ENCODE data around the gene DDI1. TPM values are rescaled to one million over a fixed set of nuclear protein-coding genes. Genes with fewer than 3 reads are reported as not detected.

The DDI1 gene
- total RNA-seq, 2 experiments from 2014 or later: not detected

DNA sequence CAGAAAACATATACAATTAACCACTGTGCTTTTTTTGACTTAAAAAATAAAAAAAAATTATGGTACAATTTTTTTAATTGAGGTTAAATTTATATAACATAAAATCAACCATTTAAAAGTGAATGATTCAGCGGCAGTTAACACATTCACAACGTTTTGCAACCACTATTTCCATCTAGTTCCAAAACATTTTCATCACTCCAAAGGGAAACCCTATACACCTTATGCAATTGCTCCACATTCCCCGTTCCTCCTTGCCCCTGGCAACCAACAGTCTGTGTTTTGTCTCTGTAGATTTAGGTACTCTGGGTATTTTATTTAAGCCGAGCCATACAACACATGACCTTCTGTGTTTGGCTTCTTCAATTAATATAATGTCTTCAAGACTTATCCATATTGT, 15.3 kb downstream of the DDI1 start:
- no peak overlapping the region for H3K4me3 Mint-ChIP-seq
- H3K36me3 Mint-ChIP-seq: no peaks in the 10 kb centered on the region
- H3K9me3 Mint-ChIP-seq (ENCODE audit: low read depth): no peaks in the 10 kb centered on the region
- no peaks in the 10 kb centered on the region for H3K4me1 Mint-ChIP-seq
- no peak overlapping the region for H3K27ac Mint-ChIP-seq
- H3K27me3 Mint-ChIP-seq: no peaks in the 10 kb centered on the region
- ATAC-seq: no peak
- DNase-seq: no peak
- CTCF ChIA-PET: no interaction called here

DNA sequence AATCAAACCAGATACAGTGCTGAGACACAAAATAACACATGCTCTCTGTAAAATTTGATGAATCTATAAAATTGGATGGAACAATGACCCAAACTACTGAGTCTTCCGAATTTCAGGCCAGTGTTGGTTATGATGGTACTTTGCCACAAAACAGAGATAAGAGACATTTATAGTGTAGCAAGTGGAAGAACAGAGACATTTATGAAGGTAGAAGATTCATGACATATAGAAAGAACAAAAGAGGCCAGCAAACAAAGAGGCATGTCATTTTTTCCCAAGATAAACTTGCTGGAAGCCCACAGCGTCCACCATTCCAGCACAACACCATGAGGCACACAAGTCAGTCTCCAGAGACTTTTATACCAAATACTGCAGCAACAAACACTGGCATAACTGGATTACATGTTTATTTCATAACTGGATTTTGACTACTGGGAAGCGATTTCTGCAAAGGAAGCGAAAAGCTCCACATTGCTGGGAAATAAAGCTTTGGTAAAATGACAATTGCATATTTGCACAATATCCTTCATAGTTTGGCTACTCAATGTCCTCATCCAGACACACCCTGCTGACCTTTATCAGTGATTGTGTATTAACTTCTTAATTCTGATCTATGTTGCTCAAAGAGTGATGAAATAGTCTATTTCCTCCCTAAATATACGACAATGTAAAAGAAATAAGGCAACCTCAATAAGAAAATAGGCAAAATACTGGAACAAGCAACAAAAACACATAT, 17.5 kb downstream of the DDI1 start:
- H3K27me3 Mint-ChIP-seq: no peaks in the 10 kb centered on the region
- CTCF ChIA-PET: no interaction called here
- DNase-seq: no peak
- no peaks in the 10 kb centered on the region for H3K36me3 Mint-ChIP-seq
- H3K9me3 Mint-ChIP-seq (ENCODE audit: low read depth): no peaks in the 10 kb centered on the region
- no peak overlapping the region for H3K4me3 Mint-ChIP-seq
- no peak for ATAC-seq
- no peaks in the 10 kb centered on the region for H3K4me1 Mint-ChIP-seq
- no peak overlapping the region for H3K27ac Mint-ChIP-seq

DNA sequence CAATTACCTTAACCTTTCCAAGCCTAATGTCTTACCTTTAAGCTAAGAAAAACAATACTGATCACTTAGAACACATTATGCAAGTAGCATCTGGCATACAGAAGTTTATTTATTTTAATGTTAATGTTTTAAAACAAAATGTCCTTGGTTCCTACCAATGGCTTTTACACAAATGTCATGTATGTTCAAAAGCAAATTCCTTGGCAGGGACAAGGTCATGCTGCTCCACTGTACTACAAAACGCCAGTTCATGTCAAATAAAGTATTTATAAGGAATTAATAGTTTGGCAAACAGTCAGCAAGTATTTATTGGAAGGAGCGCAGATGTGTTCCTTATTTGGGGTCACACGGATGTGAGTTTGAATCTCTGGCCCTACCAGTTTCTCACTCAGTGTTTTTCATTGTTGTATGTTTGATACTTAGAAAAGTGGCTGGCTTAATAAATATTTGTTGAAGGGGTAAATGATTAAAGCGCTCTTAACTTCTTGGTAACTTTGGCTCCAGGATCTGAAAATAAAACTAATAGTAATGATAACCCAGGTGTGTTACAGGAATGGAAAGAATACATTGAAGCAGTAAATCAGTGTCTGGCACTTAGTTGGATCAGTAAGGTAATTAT, 18.6 kb downstream of the DDI1 start:
- CTCF ChIA-PET: no interaction called here
- no peaks in the 10 kb centered on the region for H3K9me3 Mint-ChIP-seq (ENCODE audit: low read depth)
- no peaks in the 10 kb centered on the region for H3K36me3 Mint-ChIP-seq
- no peaks in the 10 kb centered on the region for H3K27me3 Mint-ChIP-seq
- DNase-seq (no peak), ATAC-seq (no peak)
- H3K27ac Mint-ChIP-seq: no peak overlapping the region
- no peaks in the 10 kb centered on the region for H3K4me1 Mint-ChIP-seq
- H3K4me3 Mint-ChIP-seq: no peak overlapping the region

DNA sequence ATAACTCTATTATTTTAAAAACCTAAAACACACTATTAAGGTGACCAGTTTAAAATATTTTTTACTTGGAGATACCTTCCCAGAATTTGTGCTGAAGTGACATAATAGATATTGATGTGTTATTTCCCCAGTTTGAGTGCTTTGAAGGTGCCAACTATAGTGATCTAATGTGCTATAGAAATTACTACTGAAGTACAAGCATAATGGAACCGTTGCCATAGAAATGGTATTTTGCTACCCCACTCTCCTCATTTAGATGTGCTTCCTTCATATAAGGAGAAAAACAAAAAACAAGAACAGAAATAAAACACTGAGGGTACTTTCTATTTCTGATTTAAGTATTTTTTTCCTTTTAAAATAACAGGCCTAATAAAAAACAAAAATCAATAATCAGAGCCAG, 19.2 kb downstream of the DDI1 start:
- Mint-ChIP-seq H3K4me1 (no peaks in the 10 kb centered on the region), H3K27me3 (no peaks in the 10 kb centered on the region), H3K4me3 (no peak overlapping the region), H3K36me3 (no peaks in the 10 kb centered on the region), H3K27ac (no peak overlapping the region), H3K9me3 (ENCODE audit: low read depth) (no peaks in the 10 kb centered on the region)
- DNase-seq (no peak), ATAC-seq (no peak)
- CTCF ChIA-PET: no interaction called here

DNA sequence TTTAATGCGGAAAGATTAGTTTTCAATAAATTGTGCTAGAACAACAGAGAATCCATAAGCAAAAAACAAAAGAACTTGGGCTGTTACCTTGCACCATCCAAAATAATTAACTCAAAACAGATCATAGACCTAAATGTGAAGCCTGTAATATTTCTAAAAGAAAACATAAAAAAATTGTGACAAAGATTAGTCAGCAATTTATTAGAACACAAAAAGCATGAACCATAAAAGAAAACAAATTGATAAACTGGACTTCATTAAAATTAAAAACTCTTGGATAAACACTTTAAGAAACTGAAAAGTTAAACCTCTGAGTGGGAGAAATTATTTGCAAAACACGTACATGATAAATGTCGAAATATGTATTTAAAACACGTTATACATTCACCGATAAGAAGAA, 21.5 kb downstream of the DDI1 start:
- ATAC-seq (no peak), DNase-seq (no peak)
- CTCF ChIA-PET: no interaction called here
- H3K4me1 Mint-ChIP-seq: no peaks in the 10 kb centered on the region
- no peaks in the 10 kb centered on the region for H3K9me3 Mint-ChIP-seq (ENCODE audit: low read depth)
- H3K27me3 Mint-ChIP-seq: no peaks in the 10 kb centered on the region
- no peak overlapping the region for H3K27ac Mint-ChIP-seq
- H3K4me3 Mint-ChIP-seq: no peak overlapping the region
- no peaks in the 10 kb centered on the region for H3K36me3 Mint-ChIP-seq

DNA sequence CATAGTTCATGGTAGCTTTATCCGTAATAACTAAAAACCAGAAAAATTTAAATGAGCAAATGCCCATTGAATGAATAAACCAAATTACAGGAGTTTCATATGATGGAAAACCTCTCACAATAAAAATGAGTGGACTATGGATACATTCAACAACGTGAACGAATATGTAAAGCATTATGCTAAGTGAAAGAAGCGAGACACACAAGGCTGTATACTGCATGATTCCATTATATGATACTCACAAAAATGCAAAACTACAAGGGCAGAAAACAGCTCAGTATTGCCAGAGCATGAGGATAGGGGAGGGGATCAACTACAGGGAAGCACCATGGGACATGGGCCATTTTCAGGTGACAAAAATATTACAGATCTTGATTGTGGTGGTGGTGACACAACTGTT, 22.2 kb downstream of the DDI1 start:
- no peak overlapping the region for H3K27ac Mint-ChIP-seq
- CTCF ChIA-PET: no interaction called here
- H3K9me3 Mint-ChIP-seq (ENCODE audit: low read depth): no peaks in the 10 kb centered on the region
- DNase-seq (no peak), ATAC-seq (no peak)
- H3K4me3 Mint-ChIP-seq: no peak overlapping the region
- no peaks in the 10 kb centered on the region for H3K36me3 Mint-ChIP-seq
- H3K27me3 Mint-ChIP-seq: no peaks in the 10 kb centered on the region
- H3K4me1 Mint-ChIP-seq: no peaks in the 10 kb centered on the region

DNA sequence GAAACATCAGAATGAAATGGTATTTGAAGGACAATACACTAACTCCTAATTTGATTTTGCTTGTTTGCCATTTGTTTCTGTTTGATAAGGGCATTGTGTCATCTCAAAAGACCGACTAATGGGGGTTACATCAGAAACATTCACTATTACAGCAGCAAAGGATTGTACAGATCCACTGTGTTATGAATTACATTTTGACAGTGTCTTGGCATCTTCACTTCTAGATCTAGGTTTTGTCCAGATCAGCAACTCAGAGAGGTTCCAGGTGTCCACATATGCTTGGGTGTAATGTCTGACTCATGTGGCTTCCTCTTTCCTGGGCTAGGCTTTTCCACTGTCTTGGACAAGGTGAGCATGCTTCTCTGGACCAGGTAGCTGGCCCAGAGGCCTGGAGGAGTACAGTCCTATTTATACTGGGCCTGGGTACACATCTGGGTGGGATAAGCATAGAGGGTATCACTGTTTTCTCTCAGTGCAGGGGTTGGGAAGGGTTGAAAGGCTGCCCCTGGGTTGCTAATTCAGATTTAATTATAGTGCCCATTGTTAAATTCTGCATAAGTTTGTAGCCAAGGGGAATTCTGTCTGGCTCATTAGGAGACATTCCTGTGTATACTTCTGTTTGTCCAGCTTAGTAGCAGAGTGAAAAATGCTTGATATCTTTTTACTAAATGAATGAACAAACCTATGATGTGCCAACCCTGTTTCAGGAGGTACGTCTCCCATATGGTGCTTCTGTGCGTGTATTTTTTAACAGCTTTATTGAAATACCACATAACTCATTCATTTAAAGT, 23.8 kb downstream of the DDI1 start:
- Mint-ChIP-seq H3K27ac (no peak overlapping the region), H3K4me3 (no peak overlapping the region), H3K4me1 (no peaks in the 10 kb centered on the region), H3K27me3 (no peaks in the 10 kb centered on the region), H3K36me3 (no peaks in the 10 kb centered on the region), H3K9me3 (ENCODE audit: low read depth) (no peaks in the 10 kb centered on the region)
- no peak for DNase-seq
- CTCF ChIA-PET: no interaction called here
- no peak for ATAC-seq

DNA sequence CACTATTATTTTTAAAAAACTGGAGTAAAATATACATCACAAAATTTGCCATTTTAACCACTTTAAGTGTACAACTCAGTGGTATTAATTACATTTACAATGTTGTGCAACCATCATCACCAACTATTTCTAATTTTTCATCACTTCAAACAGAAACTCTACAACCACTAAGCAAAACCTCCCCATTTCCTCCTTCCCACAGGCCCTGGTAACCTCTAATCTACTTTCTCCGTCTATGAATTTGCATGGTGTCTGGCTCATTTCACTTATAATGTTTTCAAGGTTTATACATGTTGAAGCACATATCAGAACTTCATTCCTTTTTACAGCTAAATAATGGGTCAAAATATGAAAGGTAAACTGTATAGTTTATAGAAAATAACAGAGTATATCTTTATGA, 24.4 kb downstream of the DDI1 start:
- H3K9me3 Mint-ChIP-seq (ENCODE audit: low read depth): no peaks in the 10 kb centered on the region
- CTCF ChIA-PET: no interaction called here
- H3K4me3 Mint-ChIP-seq: no peak overlapping the region
- H3K4me1 Mint-ChIP-seq: no peaks in the 10 kb centered on the region
- no peak for DNase-seq
- no peaks in the 10 kb centered on the region for H3K36me3 Mint-ChIP-seq
- H3K27me3 Mint-ChIP-seq: no peaks in the 10 kb centered on the region
- no peak for ATAC-seq
- no peak overlapping the region for H3K27ac Mint-ChIP-seq

DNA sequence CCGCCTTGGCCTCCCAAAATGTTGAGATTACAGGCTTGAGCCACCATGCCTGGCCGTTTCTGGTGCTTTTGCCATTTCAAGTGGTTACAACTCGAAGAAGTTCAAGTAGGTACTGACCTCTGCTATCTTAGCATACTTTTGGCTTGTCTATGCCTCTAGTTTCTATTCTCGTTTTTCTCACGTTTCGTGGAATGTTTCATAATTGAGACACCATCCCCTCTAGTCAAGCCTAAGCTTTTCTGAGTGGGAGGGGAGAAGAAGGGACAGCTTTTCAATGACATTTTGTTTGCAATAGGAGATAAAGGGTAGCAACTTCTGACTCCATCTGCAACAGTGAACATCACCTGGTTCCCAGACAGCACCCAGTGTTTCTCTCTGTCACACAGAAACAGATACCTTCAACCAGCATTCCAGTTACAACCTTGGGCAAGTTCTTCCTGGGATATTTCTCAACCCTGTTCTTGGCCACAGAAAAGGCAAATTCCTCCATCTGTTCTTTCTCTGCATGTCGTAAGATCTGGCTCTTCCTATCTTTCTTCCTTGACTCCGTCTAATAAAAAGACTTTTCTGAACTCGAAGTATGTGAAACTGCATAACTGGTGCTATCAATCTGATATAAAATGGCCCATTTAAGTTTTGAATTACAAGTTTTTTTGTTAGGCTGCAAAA, 25.5 kb downstream of the DDI1 start:
- Mint-ChIP-seq H3K9me3 (ENCODE audit: low read depth) (no peaks in the 10 kb centered on the region), H3K4me1 (no peaks in the 10 kb centered on the region), H3K27ac (no peak overlapping the region), H3K27me3 (no peaks in the 10 kb centered on the region), H3K4me3 (no peak overlapping the region), H3K36me3 (no peaks in the 10 kb centered on the region)
- DNase-seq (no peak), ATAC-seq (no peak)
- CTCF ChIA-PET: no interaction called here

DNA sequence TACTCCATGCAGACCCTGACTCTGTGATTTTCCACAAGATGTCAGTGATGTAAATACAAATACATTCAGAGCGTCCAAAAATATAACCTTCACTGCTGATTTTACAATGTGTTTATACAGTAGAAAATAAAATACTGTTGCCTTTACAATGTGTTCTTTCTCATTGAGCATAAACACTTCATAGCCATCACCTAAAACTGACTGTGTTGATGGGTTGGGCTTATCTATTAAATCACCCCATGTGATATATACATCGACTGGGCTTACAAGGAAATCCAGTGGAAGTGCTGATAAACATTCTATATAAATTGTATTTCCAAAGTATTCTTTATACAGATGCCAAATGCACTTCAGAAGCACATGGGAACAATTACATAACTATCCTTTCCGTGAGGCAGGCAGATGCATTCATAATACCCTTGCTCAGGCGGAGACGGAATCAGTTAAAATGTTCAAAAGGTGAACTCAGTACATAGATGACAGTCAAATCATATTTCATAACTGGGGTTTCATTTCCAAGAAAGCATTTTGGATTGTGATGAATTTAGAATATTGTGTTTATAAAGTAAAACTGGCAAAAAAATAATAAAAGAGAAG, 27.7 kb downstream of the DDI1 start:
- H3K9me3 Mint-ChIP-seq (ENCODE audit: low read depth): no peaks in the 10 kb centered on the region
- no peak overlapping the region for H3K4me3 Mint-ChIP-seq
- no peaks in the 10 kb centered on the region for H3K36me3 Mint-ChIP-seq
- no peak for ATAC-seq
- H3K27ac Mint-ChIP-seq: no peak overlapping the region
- H3K4me1 Mint-ChIP-seq: no peaks in the 10 kb centered on the region
- CTCF ChIA-PET: no interaction called here
- no peaks in the 10 kb centered on the region for H3K27me3 Mint-ChIP-seq
- DNase-seq: no peak

DNA sequence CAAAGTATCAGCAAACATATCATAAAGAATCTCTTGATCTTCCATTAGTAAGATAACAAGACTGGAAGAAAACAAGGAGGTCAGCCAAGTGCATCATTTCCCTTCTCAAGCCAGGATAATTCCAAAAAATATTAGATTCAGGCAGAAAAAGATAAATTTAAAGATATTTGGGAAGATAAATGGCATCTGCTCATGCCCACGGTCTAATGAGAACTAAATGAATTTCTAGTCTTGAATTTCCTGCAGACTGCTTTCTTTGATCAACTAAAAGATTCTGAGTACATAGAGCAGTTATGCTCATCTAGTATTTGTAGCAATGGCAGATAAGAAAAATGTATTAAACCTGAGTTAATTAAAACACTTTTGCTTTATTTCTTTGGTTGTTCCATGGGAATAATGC, 31.1 kb downstream of the DDI1 start:
- CTCF ChIA-PET: no interaction called here
- H3K4me3 Mint-ChIP-seq: no peak overlapping the region
- no peak overlapping the region for H3K27ac Mint-ChIP-seq
- H3K4me1 Mint-ChIP-seq: no peaks in the 10 kb centered on the region
- no peaks in the 10 kb centered on the region for H3K9me3 Mint-ChIP-seq (ENCODE audit: low read depth)
- ATAC-seq (no peak), DNase-seq (no peak)
- no peaks in the 10 kb centered on the region for H3K27me3 Mint-ChIP-seq
- no peaks in the 10 kb centered on the region for H3K36me3 Mint-ChIP-seq

DNA sequence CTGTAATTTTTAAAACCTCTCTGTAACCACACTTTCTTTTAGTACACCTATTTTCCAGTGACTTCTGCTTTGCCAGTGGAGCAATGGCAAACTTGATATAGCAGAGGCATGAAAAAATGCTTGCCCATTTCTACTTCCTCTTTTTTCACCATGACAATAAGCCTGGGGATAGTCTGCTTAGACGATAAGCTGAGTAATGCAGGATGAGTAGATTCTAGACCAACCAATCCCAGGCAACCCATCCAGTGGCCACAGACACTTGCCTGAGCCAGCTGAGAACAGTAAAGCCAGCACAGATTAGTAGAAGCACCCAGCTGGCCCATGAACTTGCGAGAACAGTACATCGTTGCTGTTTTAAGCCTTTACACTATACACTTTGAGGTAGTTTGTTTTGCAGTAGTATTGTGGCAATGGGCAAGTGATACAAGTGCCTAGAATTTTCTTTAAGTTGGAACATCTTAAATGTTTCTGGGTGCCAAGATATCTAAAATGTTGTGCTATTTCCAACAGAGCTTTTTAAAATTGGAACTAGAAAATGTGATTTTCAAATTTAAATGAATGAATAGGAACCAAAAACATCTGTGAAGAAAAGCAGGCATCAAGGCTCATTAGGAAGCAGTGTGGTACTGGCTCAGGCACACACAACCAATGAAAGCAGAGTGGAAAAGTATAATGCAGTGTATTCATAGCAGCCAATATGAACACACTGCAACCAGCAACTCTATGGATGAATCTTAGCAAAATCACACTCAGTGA, 37.7 kb downstream of the DDI1 start:
- no peaks in the 10 kb centered on the region for H3K36me3 Mint-ChIP-seq

DNA sequence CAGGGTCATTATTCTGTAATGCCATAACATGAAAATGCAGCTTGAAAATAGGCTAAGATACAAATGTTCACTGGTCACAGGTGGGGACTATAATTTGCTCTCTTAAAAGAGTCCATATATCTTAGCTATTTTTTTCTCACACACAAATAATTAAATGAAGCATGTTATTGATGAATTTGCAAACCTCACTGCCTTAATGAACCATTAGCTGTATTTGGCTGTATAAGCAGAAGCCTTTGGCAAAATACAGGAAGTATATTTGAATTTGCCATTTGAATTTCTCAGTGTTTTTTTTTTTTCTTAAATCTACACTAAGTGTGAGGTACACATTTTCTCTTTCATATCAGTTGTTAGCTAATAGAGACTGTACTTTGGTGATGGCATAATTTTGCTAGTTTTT, 38.7 kb downstream of the DDI1 start:
- Mint-ChIP-seq H3K9me3 (ENCODE audit: low read depth) (no peaks in the 10 kb centered on the region), H3K4me3 (no peak overlapping the region), H3K27ac (no peak overlapping the region), H3K36me3 (no peaks in the 10 kb centered on the region), H3K4me1 (no peaks in the 10 kb centered on the region), H3K27me3 (no peaks in the 10 kb centered on the region)
- DNase-seq (no peak), ATAC-seq (no peak)
- CTCF ChIA-PET: no interaction called here

More for the DNA sequence above, 37.7 kb downstream of the DDI1 start:
- Mint-ChIP-seq H3K4me1 (no peaks in the 10 kb centered on the region), H3K27ac (no peak overlapping the region), H3K27me3 (no peaks in the 10 kb centered on the region), H3K4me3 (no peak overlapping the region), H3K9me3 (ENCODE audit: low read depth) (no peaks in the 10 kb centered on the region)
- ATAC-seq (no peak), DNase-seq (no peak)
- CTCF ChIA-PET: no interaction called here

Measured in activated CD8-positive, alpha-beta memory T cell treated with anti-CD3 and anti-CD28 coated beads, Interleukin-2, amount 10 ng/mL, durations not matched to agents 7 days and 5 days (primary cell).